Measurements from ENCODE around the gene SUGT1.

- no peak for TF ChIP-seq CTCF (IDR thresholded peaks at IDR 0.05 in 8 of 11, conservative IDR thresholded peaks at IDR 0.05 in 3 of 11)
- peak; percentile 78 to 79 (median 78) for TF ChIP-seq POLR2AphosphoS5 (IDR thresholded peaks at IDR 0.05)
Measured at GRCh38 chr13:52617070-52618060, 35.3 kb upstream of the SUGT1 start.

Measured in spleen (tissue), 7 donors.